Measurements from ENCODE around the gene NOP10.
"Not testable (repeated sequence)": the region's sequence is repeated elsewhere in the genome, so short reads cannot be mapped to it uniquely, and the experiment has no call there.

Gene NOP10

DNA sequence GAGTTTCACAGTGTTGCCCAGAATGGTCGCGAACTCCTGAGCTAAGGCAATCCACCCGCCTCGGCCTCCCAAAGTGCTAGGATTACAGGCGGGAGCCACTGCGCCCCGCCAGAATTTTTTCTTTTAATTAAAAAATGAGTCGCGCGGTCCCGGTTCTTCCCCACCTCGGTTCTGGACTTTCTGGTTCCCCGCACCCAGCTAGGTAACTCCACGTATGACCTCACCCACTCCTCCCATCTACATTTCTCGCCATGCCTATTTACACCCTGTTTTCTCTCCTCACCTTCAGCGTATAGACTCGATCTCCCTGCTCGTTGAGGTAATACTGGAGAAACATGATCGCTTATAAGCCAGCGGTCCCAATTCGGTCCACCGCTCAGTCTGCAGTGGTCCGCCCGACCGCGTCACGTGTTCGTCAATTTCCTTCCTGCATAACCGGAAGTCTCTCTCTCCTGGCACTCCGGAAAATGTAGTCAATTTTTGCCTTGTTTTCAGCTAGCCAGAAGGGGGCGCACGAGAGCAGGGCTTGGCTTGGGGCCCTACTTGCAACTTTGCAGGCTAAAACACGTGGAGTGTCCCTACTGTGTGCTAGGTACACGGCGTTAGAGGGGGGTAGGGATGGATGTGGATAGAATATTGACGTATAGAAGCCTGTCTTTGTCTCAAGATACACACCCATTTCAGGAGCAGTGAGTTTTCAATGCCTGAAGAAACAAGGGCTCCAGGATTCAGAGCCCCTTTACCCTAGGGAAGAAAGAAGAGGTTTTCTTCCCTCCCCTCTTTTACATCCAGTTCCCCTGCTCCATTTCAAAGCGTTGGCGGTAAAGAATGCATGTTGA, at the start of gene NOP10, which contains the start of gene NUTM1:
TSS of gene NOP10 (minus strand) at position 400 of the 839 bp plus-strand sequence. CDS start at position 337, 63 bp downstream.
TSS of gene NUTM1 (plus strand) at position 579 of the 839 bp plus-strand sequence. CDS start 382 bp downstream, outside the sequence.
- peak; percentile 79 for DNase-seq (ENCODE audit: low read depth, low spot score)

DNA sequence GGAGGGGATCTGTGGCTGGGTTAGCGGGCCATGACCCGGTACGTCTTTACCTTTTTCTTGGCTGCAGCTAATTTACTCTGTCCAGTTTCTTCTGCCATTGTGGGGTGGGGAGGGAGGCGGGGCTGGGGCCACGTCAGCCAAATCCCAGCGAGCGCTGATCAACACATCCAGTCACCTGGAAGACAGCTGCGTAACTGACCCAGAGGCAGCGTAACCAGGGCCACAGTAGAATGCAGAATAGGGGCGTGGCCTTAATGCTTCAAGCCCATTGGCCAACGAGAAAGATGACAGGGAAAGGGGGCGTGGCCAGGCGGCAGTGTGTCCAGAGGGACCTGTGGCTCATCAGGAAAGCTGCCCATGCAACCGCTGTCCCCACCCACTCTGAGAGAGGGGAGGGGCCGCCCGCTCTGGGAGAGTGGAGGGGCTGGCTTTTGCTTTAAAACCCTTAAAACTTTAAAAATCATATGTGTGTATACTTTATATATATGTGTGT, 46.7 kb upstream of the NOP10 start:
- DNase-seq (ENCODE audit: low read depth, low spot score), result not testable (repeated sequence)

DNA sequence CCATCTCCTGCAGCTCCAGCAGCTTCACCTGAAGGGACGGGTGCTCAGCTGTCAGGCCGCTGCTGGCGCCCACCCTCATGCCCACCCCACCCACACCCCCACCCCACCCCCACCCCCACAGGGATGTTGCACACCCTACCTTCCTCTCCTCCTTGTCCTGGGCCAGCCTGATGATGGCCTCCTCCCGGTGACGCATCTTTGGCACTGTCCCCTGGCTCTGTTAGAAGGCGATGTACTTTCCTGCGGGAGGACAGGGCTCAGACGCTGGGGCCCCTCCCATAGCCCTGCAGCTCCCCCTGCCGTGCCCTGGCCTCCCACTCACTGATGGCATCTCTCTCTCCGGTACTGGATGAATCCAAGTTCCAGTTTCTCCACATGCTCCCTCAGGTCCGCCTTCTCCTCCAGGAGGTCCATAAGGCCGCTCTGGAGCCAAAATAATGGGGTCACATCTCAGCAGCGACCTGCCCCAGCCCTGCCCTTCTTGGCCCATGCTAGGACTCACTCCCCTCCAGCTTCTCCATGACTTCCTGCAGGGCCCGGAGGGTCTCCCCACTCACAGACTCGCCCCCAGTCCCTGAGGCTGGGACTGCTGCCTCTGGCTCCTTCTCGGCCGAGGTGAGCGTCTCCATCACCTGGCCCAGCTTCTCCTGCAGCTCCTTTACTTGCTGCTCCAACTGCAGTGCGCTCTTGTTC, 39.0 kb upstream of the NOP10 start:
- not testable (repeated sequence) for DNase-seq (ENCODE audit: low read depth, low spot score)

DNA sequence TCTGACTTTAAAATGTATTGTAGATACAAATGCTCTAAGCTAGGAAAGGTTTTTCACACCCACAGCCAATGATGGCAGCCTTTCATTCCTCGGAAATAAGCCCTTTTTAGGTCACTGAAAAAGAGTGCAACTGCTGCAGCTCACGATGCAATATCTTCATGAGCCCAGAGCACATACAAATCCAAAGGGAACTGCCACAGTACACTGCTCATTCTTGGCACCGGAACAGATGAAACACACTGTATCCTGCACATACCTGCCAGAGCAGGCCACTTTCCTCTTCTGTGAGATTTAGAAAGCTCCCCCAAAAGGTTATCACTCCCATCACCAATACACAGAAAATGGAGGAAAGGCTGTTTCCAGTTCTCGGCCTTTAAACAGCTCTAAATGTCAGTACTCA, 37.6 kb upstream of the NOP10 start:
- DNase-seq (ENCODE audit: low read depth, low spot score), result not testable (repeated sequence)

DNA sequence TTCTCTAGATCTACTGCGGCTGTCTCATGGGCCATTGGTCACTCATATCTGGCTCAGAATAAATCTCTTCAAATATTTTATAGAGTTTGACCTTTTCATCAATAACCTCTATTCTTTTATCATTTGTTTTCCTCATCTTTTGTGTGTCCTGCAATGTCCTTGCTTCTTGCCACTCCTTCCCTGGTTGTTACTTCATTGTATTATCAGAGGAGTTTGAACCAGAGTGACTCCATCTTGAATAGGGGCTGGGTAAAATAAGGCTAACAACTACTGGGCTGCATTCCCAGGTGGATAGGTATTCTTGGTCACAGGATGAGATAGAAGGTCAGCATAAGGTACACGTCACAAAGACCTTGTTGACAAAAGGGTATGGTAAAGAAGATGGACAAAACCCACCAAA, 33.9 kb upstream of the NOP10 start:
- no peak for DNase-seq (ENCODE audit: low read depth, low spot score)

DNA sequence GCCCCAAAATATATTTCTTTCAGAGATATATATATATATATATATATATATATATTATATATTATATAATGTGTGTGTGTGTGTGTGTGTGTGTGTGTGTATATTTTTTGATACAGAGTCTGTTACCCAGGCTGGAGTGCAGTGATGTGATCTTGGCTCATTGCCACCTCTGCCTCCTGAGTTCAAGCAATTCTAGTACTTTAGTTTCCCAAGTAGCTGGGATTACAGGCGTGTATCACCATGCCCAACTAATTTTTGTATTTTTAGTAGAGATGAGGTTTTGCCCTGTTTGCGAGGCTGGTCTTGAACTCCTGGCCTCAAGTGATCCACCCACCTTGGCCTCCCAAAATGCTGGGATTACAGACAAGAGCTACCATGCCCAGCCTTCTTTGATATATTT, 32.6 kb upstream of the NOP10 start:
- DNase-seq (ENCODE audit: low read depth, low spot score), result not testable (repeated sequence)

DNA sequence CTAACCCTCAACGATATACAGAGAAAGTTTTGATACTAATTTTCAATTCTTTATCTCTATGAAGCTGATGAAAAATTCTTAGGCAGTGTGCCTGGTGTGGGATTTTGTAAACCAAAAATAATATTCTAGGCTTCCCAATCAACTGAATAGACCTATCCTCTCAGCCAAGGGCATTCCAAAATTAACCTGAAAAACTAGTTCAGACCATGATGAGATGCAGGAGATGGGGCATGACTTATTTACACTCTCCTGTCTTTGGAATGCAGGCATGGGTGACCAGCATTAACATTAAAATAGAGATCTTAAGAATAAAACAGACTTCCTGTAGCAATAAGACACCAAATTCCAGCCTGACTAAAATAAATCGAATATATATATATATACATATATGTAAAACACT, 31.9 kb upstream of the NOP10 start:
- no peak for DNase-seq (ENCODE audit: low read depth, low spot score)

DNA sequence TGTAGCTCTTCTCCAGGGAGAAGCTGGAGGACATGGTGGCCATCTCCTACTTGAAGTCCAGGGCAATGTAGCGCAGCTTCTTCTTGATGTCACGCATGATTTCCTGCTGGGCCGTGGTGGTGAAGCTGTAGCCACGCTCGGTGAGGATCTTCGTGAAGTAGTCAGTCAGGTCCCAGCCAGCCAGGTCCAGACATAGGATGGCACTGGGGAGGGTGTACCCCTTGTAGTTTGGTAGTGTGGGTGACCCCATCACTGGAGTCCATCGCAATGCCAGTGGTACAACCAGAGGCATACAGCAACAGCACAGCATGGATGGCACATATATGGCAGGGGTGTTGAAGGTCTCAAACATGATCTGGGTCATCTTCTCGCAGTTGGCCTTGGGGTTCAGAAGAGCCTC, 31.0 kb upstream of the NOP10 start:
- DNase-seq (ENCODE audit: low read depth, low spot score), result no peak

DNA sequence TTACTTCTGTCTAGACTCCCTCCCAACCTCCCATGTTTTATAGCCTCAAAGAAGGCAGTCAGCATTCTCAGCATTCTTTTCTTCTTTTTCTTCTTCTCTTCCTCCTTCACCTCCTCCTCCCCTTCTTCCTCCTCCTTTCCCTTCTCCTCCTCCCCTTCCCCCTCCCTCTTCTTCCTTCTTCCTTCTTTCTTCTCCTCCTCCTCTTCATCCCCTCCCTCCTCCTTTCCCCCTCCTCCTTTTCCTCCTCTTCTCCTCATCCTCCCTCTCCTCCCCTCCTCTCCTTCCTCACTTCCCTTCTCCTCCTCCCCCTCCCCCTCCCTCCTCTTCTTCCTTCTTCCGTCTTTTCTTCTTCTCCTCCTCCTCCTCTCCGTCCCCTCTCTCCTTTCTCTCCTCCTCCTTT, 27.7 kb upstream of the NOP10 start:
- no peak for DNase-seq (ENCODE audit: low read depth, low spot score)

DNA sequence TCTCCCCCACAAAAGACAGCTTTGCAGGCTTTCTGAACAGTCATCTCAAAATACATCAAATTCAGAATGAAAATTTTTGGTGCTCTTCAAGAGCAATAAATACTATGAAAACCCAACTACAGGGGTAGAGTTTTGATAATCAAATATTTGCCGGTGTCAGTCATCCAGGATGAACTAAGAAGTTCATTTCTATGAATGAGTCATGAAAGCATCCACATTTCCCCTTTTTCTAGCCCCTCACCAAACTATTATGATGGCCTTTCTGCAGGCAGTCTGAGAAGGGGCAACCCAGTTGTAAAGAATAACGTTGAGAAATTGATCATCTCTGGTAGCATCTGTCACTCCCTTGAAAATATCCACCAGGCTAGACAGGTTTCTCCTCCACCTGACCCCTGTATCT, 27.2 kb upstream of the NOP10 start:
- DNase-seq (ENCODE audit: low read depth, low spot score), result no peak

DNA sequence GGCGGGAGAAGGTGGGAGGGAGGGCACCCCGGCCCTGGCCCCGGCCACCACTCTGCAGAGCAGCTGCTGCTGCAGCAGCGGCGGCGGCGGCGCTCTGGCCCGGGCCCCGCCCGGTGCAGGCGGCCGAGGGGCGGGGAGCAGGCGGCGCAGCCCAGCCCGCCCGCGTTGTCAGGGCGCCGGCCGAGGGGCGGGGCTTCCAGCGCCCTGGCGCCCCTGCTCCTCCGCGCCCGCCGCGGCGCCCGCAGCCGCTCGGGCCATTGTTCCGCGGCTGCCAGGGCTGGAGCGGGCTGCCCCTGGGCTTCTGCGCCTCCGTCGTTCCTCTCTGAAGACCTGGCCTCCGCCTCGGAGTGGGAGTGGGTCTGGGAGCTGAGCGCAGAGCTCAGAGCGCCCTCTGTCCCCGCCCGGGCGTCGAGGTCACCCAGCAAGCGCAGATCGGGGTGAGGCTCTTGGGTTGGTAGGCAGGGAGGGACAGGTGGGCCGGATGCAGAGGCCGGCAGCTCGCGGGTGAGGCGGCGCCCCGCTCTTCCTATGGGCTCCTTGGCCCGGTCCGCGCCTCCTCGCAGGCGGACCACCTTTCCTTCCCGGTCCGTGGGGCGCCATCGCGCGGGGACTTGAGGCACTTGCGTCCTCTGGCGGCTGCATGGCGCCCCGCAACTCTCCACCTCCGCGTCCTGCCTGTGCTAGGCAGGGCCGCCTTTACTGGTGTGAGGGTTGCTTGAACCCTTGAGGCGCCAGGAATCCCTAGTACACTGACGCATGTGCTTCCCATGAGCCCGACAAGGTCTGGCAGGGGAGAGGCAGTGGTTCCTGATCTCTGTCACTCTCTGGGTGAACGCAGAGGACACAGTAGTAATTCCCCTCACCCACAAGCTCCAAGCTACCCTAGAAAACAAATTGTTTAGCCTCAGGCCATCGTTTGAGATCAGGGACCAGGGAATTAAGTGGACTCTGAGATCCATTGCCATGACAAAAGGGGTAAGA, 24.5 kb upstream of the NOP10 start, which contains the start of gene LPCAT4:
TSS of gene LPCAT4 (minus strand) at position 96 of the 981 bp plus-strand sequence. CDS start 96 bp downstream, outside the sequence.
- DNase-seq (ENCODE audit: low read depth, low spot score), result peak; percentile 59

DNA sequence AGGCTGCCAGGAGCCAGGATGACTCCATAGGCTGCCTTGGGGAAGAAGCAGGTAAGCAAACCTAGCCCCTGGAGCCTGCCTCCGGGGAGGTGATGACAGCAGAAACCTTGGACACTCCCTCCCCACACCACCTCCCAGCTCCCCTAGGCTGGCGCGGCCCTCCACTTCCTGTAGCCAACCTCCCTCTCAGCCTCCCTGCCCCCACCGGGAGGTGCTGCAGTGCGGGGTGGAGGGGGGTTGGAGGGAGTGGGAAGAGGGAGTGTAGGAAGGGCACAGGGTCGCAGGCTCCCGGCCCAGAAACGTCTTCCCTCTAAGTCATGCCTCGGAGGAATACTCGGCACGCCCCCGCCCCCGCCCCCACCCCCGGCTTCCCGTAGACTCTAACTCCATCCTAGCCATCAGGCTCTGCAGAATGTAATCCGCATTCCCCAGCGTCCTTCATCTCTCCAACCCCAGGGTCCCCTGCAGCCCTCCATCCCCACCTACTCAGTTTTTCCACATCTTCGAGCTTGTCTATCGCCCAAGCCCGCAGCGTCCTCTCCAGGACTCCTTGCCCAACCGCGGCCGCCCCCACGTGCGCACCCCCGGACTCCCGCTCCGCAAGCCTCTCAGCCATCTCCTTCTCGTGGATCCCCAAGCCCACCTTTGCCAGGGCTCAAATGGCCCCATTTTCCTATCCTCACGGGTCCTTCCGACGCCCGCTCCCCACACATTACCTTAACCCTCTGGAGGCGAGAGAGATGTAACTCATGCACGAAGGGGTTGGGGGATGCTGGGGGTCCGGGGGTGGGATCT, 23.5 kb upstream of the NOP10 start:
- DNase-seq (ENCODE audit: low read depth, low spot score), result no peak

DNA sequence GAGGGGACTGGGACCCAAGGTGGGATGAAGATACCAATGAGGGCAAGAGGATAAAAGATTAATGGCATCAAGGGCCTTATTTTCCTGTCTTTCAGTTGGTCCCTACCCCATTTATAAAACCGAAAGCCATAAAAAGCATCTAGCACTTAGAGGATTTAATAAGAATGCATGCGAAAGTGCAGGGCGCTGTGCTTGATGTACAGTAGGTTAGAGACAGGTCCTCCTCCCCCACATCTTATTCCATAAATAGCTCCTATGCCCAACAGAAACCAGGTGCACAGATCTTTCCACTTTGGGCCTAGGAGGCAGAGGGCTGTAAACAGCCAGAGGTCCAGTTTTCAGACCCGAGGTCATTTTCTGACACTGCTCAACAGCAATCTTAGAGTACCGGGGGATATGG, 22.9 kb upstream of the NOP10 start:
- no peak for DNase-seq (ENCODE audit: low read depth, low spot score)

DNA sequence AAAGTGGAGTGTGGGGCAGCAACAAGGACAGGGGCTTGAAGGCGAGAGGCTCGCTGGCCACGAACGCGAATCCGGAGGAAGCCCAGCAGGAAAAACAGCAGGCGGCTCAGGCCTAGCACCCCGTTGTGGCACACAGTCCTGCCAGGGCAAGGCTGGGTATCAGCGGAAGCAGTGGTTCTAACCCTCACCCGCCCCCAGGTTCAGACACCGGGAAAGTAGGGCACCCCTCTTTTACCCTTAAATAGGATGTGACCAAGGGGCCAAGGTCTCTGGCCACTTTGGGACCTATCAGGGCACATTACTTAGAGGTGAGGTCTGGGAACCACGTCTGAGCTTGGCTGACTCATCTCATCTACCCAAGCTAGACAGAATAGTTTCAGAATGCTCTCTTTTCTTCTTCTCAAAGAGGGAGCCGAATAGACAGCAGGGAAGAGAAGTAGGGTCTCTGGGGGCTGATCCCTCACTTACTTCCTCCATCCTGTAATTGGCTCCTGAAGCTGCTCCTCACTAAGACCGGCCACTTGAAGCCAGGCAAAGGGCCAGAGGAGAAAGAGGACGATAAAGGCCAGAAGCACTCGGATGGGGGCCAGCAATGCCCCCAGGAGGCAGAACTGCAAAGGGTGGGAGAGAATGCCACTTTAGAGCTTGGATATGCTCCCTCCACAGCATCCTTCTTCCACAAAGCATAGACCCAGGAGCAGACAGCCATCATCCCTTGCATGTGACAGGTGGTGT, 22.3 kb upstream of the NOP10 start:
- no peak for DNase-seq (ENCODE audit: low read depth, low spot score)

DNA sequence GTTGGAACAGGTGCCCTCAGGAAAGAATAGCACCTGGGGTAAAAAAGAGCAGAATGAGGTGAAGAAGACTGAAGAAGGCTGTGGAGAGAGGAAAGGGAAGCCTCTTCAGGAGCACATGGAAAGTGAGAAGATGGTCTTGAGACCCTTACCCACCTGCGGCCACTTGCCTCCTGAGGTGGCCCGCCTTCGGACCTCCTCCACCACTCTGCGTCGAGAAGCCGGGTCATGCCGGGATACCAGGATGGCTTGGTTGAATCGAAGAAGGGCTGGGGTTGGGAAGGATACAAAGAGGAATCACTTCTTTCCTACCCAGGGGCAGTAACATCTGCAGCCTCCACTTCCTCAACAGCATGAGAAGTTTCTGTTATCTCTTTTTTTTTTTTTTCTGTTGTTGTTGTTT, 21.1 kb upstream of the NOP10 start:
- no peak for DNase-seq (ENCODE audit: low read depth, low spot score)

DNA sequence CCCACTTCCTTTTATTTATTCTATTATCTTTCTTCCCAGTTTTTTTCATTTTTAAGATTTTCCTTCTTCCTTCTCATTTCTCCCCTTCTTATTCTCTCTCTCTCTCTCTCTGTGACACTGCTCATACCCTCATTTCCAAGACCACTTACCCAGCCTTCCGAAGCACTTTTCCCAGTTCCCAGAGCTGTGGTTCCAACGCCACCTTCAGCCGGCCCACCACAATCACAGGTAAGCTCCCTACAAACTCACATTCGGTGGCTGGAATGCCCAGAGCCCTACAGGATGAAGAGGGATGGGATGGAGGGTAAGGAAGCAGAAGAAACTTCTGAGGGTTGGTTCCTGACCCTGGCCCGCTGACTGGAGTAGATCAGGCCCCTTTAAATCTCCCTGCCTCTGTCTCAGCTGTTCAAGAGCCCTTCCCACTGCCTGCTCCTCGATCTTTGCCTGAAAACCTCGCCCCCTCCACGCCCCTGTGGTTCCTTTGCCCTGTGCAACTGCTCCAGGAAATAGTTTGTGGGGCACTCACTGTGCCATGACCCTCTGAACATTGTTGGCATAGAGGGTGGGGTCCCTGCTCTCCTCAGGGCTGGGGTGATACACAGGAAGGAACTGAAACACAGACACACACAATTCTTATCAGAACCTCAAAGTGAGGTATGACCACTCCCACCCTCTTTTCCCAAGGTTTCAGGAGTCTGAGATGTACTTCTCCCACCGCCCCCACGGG, 19.3 kb upstream of the NOP10 start:
- DNase-seq (ENCODE audit: low read depth, low spot score), result no peak

DNA sequence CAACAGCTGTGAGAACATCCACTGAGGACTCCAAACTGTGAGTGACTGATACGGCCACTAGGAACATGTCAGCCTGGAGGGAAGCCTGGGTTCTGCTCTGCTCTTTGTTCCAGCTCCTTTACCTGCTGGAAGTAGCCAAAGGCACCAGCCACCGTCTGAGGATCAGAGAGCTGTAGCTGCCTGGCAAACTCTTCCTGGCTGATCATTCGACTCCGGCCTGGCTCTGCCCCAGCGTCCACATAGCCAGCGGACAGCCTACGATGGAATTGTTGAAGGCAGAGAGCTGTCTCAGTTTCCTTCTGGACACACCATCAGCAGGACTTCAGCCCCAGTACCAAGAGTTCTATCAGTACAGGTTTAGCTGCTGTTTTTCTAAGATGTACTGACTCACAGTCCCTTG, 18.3 kb upstream of the NOP10 start:
- no peak for DNase-seq (ENCODE audit: low read depth, low spot score)

DNA sequence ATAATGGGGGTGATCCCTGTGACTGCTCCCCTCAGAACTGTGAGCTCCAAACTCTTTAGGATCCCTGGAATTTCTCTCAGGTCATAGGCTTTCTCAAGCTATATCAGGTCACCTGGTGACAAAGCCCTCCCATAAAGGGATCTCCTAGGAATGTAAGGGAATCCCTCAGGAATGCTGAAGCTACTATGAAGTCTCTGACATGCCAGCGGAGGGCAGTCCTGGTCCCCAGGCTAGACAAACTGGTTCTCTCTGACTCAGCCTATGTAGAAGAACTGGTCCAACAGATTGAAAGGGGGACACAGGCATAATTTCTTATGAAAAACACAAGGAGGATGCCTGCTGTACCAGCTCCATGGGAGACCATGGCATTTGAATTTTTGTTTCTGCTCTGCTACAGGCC, 17.4 kb upstream of the NOP10 start:
- DNase-seq (ENCODE audit: low read depth, low spot score), result no peak

DNA sequence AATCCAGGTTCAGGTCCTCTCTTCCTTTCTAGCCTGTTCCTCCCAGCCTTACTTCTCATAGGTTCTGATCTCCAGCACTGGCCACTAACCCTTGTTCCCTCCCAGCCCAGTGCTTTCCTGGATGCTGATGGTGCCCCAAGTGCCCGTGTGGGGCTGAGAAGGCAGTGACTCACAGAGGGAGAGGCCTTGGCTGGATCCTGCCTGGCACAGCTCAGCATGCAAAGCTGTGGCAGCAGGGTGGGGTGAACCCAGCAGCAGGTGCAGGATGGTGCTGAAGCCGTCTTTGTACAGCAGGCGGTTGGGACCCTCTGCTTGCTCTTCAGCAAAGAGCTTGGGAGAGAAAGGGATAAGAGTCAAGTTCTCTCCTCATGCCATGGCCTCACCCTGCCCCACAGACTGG, 16.5 kb upstream of the NOP10 start:
- no peak for DNase-seq (ENCODE audit: low read depth, low spot score)

Data from brain pericyte (primary cell).